Stimulated activated CD4-positive, alpha-beta T cell treated with anti-CD3 and anti-CD28 coated beads, Interleukin-15, amount 100 ng/mL, for 48 hours (primary cell): ENCODE results near the gene FUT6.
A peak's percentile ranks its signal among the peaks of the same experiment; 100 is the strongest.
"Not testable (repeated sequence)": the region's sequence is repeated elsewhere in the genome, so short reads cannot be mapped to it uniquely, and the experiment has no call there.

Experiments
- DNase-seq, 2 donors: peaks; one replicate each; pipeline ENCODE4 v3.0.0-alpha.2; 2020; ENCODE audit warnings: low read depth in 2 of 2

FUT6 gene

DNA sequence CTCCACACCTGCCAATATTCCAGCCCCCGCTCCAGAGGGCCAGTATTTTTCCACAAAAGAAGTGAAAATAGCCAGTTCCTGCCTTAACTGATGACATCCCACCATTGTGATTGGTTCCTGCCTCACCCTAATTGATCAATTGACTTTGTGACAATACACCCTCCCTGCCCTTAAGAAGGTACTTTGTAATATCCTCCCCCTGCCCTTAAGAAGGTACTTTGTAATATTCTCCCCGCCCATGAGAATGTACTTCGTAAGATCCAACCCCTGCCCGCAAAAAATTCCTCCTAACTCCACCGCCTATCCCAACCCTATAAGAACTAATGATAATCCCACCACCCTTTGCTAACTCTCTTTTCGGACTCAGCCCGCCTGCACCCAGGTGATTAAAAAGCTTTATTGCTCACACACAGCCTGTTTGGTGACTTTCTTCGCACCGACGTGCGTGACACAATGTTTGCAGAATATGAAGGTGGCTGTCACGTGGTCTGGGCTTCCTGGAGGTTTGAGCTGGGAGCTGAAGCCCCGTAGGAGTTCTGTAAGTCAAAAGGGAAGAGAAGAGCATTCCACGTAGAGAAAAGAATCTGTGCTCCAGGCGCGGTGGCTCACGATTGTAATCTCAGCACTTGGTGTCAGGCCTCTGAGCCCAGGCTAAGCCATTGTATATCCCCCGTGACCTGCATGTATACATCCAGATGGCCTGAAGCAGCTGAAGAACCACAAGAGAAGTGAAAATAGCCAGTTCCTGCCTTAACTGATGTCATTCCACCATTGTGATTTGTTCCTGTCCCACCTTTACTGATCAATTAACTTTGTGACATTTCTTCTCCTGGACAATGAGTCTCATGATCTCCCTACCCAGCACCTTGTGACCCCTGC lies 17.9 kb upstream of the FUT6 start:
- DNase-seq = no peak

GRCh38 chr19:5855151-5855550 lies 15.6 kb upstream of the FUT6 start:
- not testable (repeated sequence) for DNase-seq

DNA sequence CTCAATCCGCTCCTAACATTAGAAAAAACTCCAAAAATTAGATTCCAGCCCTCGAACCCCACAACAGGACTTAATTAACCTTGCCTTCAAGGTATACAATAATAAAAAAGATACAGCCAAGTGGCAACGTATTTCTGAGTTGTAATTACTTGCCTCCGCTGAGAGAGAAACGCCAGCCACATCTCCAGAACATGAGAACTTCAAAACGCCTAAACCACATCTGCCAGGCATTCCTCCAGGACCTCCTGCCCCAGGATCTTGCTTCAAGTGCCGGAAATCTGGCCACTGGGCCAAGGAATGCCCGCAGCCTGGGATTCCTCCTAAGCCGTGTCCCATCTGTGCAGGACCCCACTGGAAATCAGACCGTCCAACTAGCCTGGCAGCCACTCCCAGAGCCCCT lies 14.6 kb upstream of the FUT6 start:
- DNase-seq = not testable (repeated sequence)

DNA sequence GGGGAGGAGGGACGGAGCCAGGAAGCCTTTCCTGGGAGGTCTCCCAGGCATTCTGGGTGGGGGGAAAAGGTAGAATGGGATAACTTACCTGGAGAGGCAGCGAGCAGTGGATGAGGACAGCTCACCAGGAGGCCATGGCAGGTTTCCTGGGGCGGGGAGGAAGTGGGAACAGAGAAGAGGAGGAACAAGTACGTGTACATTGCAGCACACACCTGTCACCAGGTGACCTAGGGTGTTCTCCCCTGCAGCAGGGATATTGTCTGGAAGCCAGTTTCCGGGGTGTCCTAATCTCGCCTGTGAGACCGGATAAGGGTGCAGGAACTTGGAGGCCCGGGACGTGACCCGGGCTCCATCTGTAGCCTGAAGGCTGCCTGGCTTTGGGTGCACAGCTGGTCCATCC lies 11.8 kb upstream of the FUT6 start, which contains the start of gene FUT3:
FUT3 (minus strand) TSS at position 148 of the 400 bp plus-strand sequence.
- no peak for DNase-seq

- no peak for DNase-seq
Measured at GRCh38 chr19:5850743-5851293, 11.3 kb upstream of the FUT6 start.

- DNase-seq = no peak
Measured at GRCh38 chr19:5850189-5850588, 10.7 kb upstream of the FUT6 start.

DNA sequence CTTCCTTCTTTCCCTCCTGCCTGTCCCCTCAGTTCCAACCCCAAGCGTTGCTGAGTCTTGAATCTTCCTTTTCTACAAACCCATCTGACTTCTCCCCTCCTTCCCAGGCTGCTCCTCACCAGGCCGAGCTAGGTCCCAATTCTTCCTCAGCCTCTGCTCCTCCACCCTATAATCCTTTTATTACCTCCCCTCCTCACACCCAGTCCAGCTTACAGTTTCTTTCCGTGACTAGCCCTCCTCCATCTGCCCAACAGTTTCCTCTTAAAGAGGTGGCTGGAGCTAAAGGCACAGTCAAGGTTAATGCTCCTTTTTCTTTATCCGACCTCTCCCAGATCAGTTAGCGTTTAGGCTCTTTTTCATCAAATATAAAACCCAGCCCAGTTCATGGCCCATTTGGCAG lies 9.1 kb upstream of the FUT6 start:
- DNase-seq = not testable (repeated sequence)

GRCh38 chr19:5847846-5848245 lies 8.3 kb upstream of the FUT6 start:
- not testable (repeated sequence) for DNase-seq

GRCh38 chr19:5844456-5845433 lies 5.2 kb upstream of the FUT6 start:
- DNase-seq = no peak

DNA sequence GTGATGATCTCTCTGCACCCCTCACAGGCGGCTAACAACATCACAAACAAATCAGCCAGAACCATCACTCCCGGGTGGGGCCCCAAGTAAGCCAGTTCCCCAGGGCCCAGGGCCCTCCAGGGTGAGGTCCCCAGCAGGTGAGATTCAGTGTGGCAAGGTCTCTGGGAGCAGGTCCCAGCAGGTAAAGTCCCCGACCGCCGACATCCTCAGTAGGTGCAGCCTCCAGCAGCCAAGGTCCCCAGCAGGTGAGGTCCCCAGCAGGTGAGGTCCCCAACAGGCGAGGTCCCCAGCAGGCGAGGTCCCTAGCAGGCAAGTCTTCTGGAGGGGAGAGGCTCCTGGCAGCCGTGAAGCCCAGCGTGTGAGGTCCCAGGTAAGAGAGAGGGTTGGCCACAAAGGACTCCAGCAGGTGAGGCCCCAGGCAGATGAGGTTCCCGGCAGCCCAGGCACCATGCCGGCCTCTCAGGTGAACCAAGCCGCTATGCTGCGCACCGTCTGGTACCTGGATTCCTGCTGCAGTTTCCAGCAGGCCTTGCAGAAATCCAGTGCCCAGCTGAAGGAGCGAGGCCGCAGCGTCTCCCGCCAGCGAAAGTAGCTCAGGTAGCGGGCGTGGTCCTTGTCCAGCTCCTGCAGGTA lies 3.9 kb upstream of the FUT6 start:
- no peak for DNase-seq

DNA sequence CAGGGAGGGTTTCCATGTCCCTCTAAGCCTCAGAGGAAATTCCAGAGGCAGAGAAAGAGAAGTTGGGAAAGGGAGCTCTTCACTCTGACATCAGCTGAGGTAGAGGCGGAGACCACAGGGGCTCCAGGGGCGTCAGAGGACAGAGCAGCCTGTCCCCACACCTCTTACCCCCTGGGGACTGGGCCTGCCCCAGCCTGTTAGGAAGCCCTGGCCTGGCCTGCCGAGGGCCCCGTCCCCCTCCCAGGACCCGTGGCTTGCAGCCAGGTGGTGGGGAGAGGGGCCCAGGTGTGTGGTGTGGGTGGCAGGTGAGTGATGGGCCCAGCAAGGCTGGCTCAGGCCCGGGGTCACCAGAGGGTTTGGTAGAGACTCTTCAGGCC lies 2.2 kb upstream of the FUT6 start:
- not testable (repeated sequence) for DNase-seq

DNA sequence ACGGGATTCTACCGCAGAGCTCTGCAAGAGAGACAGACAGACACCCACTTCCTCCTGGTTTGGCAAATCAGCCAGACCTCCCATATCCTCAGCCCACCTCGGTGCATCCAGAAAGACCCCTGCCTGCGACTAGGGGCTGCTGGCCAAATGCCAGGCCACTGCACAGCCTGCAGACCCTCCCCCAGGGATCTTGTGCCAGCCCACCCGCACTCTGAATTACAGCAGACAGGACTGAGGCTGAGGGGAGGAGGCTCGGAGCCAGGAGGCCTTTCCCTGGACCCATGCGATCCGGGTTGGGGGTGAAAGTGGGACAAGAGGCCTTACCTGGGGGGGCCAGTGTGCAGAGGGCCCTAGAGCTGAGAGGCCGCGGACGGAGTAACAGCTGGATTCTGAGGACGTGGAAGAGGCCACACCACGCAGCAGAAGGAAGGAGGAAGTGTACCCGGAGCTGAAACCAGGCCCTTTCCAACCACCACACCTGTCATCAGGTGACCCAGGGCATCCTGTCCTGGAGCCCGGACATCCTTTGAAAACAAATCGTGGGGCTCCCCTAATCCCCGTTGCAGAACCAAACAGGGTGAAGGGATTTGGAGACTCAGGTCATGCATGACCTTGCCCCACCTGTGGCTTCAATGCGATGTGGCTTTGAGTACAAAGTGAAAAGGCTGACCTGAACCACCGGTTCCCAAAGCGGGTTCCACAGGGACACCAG lies 993 bp downstream of the FUT6 start:
- DNase-seq = no peak

GRCh38 chr19:5837761-5838352 lies 1.6 kb downstream of the FUT6 start:
- no peak for DNase-seq

DNA sequence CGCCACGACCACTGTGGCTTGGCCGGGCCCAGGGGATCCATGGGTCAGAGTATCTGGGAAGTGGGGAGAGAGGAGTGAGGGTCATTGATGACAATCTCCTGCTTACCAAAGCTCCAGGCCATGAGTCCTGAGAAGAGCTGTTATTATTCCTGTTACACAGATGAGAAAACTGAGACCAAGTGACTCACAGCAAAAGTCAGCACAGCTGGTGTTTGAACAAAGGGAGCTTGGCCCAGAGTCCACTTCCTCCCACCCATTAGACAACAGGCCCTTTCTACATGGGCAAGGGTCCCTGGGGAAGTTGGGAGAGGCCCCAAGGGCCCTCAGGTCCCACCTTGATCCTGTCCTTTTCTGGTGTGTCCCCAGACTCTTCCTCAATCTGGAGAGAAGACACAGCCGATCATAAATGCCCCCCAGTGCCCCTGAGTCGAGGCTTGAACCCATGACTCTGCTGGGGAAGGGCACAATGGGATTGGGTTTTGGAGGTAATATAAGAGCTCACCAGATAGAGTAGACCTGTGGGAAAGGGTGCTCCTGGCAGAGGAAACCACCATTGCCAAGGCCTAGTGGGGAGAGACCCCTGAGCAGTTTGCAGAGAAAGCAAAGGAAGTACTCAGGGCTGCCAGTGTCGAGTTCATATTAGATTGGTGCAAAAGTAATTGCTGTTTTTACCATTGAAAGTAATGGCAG lies 6.8 kb downstream of the FUT6 start:
- no peak for DNase-seq

GRCh38 chr19:5832061-5832460 lies 7.4 kb downstream of the FUT6 start:
- DNase-seq = no peak

- no peak for DNase-seq
Measured at GRCh38 chr19:5831159-5831558, 8.3 kb downstream of the FUT6 start.

- DNase-seq = no peak
Measured at GRCh38 chr19:5829567-5830310, 9.8 kb downstream of the FUT6 start.

- peak in 1 of 2 donors; percentile 39 for DNase-seq
Measured at GRCh38 chr19:5828661-5829566, 10.6 kb downstream of the FUT6 start.
